ENCODE measurements around the gene MEIS3.

MEIS3 gene

GRCh38 chr19:47435196-47435595, 15.9 kb upstream of the MEIS3 start:
- peak in 1 of 2 donors; percentile 53 for DNase-seq

DNA sequence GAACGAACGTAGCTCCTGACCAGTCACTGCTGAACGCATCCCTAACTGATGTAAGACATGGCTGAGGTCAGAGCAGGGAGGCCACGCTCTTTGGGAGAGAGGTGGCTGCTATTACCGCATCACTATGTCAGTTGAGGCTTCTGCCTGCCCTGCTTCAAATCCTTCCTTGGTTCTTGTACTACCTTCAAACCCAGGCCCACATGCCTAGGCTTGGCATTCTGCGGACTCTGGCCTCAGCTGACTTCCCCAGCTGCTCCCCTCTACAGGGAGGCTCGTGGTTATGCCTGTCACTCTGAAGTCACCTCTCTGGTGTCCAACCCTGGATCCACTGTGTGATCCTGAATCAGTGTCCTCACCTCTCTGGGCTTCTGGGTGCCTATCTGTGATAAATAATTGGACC, 14.8 kb upstream of the MEIS3 start:
- no peak for DNase-seq

GRCh38 chr19:47433121-47433520, 13.8 kb upstream of the MEIS3 start:
- DNase-seq: no peak

DNA sequence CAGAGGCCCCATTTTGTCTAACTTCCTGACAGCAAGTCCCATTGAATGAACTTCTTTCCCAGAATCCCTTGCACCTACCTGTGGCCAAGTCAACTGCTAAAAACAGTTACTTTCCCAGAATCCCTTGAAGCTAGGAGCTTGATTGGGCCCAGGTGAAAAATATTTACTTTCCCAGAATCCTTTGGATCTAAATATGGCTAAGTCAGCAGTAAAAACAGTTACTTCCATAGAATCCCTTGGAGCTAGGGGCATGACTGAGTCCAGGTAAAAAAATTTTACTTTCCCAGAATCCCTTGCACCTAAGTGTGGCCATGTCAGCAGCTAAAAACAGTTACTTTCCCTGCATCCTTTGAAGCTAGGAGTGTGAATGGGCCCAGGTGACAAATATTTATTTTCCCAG, 13.2 kb upstream of the MEIS3 start:
- no peak for DNase-seq

DNA sequence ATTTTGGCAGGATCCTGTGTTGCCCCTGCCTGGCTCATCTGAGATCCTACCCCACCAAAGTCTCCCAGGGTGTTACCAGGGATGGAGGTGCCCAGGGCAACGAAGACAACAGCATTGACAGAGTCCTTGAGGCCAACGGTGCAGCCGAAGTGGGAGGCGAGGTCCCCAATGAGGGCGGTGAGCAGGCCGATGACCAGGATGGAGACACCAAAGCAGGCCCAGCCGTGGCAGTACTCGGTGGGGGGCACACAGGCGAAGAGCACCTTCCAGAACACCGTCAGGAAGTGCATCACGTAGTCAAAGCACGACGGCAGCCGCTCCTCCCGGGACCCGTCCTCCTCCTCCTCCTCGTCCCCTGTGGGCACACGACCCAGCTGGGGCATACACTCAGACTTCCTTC, 12.8 kb upstream of the MEIS3 start:
- DNase-seq: no peak

GRCh38 chr19:47430041-47430802, 10.9 kb upstream of the MEIS3 start:
- DNase-seq: peak; percentile 13 to 33

- no peak for DNase-seq
Observed at GRCh38 chr19:47429140-47429793, 9.9 kb upstream of the MEIS3 start.

DNA sequence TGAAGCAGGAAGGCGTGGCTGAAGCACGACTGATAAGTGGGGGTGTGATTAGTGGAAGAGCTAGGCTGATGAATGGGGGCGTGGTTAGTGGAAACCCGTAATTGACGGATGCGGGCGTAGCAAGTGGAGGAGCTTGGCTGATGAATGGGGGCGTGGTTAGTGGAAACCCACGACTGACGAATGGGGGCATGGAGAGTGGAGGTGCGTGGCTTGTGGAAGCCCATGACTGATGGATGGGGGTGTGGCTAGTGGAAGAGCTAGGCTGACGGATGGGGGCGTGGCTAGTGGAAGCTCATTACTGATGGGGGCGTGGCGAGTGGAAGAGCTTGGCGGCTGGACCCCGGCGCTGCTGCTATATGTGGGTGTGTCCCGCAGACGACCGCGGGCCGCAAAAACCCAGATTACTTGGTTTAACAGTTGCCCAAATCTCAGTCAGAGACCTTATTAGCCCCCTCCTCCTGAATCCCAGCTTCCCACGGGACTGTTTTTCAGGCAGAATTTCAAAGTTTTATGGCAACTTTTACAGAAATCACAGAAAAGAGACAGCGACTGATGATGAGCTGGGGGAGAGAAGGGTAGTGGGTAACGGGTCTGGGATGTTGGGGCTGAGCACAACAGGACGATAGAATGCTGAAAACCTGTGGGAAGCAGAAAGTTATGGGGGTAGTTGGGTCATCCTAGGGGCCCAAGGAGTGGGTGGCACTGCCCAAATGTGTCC, 9.0 kb upstream of the MEIS3 start:
- DNase-seq: peak; percentile 90 to 91

DNA sequence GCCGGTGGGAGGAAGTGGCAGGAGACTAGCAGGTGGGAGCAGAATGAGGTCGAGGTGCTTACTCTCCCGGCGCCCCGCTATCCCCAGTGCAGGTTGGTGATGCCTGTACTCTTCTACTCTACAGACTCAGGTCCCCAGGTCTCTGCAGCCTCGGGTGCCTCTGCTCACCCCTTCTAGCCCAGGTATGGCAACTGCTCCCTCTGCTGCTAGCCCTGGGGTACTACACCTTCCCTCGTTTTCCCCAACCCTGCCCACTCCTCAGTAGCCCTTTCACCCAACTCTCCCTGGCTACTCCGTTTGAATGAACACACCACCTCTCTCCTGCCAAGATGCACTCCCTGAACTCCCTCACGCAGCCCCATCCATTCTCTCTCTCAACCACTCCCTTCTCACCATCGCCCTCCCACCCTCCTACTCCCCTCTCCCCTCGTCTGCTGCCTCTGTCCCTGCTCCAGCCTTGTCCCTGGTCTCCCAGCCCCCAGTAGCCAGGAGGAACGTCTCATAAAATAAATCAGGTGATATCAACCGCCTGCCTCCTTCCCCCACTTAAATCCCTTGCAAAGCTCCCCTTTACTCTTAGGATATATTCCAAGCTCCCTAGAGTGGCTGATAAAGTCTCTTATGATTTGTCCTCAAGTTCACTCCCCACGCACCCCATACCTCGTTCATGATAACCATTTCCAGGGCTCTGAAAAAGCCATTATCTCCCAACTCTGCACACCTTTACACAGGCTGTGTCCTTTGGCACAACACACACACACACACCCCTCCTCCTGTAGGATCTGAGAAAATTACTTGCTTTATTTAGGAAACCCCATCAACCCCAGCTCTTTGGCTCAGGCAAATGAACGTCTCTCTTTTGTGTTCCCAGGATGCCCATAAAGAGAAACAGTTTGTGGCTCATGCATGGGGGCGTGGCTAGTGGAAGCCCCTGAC, 8.2 kb upstream of the MEIS3 start:
- DNase-seq: peak; percentile 63 to 75

DNA sequence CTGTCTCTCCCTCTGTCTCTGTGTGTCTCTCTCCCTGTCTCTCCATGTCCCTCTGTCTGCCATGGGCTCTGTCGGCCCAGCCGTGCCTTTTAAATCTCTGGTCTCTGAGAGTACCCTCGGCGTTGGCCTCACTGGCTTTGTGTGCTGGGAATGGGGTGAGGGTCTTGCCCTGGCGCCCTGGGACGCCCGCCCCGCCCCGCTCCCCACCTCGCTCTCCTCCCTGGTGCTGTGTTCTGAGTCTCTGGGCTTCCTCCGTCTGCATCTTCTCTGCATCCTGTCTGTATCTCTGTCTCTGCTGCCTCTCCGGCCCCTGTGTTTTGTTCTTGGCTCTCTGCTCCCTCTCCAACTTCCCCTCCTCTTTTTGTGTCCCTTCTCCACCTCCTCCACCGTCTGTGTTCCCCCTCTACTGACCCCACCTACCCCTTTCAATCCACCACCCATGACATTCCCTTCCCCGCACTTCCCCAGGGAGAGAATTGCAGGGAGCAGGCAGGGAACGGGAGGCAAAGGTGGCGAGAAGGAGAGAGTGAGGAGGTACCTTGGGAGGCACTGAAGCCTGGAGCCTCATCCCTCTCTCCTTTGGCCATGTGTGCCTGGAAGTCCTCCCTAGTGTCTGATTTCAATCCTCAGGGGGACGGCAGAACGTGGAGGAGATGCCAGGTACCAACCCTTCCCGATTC, 4.0 kb upstream of the MEIS3 start:
- DNase-seq: no peak

- DNase-seq: no peak
Observed at GRCh38 chr19:47422417-47423163, 3.3 kb upstream of the MEIS3 start.

DNA sequence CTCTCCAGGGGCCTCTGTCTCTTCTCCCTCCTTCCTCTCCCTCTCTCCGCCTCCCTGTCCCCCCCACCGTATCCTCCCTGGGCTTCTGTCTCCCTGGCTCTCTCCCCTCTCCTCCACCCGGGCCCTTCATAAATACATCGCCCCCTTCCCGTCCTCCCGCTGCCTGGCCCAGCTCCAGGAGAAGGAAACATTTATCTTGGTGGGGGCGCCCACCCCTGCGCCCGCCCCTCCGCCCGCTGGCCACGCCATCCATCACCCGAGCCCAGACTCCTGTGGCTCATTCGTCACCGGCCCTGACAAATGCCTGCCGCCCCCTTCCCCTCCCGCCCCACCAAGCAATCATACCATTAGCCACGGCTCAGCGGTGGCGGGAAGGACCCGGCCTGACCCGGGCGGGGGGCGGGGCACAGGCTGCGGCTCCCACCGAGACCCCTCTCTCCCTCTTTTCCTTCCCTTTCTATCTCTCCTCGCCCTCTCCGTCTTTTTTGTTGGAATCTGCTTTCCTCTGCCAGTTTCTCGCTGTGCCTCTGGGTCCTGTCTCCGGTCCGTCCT, 2.6 kb upstream of the MEIS3 start:
- no peak for DNase-seq

DNA sequence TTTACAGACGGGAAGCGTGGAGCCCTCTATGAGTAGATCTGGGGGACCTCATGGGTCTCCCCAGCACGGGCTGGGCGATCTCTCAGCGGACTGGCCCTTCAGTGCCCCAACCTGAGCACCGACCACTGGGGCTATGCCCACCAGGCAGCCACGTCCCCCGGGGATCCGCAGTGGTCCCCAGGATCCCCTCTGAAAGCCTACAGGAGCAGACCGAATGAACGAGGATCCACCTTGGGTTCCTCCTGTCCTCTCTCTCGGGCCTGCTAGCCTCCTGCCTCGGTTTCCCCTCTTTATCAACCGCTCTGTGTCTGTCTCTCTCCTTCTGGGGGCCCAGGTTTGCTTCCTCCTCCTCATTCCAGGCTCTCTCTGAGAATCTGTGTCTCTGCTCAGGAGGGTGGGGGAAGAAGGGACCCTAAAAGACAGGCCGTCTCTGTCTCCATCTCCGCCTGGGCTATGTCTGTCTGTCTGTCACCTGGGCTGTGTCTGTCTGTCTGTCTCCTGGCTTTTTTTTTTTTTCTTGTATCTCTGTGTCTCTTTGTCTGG, 2.0 kb upstream of the MEIS3 start:
- DNase-seq: no peak

DNA sequence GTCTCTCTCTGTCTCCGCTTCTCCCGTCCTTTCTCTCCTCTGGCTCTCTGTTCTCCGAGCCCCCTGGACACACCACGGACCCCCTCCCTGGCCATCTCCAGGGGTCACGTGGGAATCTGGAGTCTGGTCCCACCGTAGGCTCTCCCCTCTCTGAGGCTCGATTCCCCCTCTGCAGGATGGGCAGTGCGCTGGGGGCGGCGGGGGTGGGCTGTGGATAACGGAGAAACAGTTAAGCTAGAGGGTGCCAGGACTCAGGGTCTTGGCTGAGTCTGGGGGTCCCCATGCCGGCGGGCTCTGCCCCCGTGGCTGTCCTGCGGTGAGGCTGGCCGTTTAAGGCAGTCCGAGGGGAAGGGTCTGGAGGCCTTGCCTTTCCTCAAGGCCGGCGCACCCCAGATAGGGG, 462 bp upstream of the MEIS3 start:
- DNase-seq: no peak

DNA sequence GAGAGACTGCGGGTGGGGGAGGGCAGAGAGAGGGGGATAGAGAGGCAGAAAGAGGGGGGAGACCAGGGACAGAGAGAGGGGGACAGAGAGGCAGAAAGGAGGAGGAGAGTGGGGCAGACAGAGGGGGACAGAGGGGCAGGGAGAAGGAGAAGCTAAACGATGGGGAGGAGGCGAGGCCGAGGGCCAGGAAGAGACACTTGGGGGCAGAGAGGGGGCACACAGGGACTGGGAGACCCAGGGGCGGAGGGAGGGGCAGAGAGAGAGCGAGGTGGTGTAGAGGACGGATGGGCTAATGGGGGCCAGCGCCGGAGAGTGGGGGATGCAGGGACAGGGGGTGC, 666 bp downstream of the MEIS3 start:
- DNase-seq: no peak

DNA sequence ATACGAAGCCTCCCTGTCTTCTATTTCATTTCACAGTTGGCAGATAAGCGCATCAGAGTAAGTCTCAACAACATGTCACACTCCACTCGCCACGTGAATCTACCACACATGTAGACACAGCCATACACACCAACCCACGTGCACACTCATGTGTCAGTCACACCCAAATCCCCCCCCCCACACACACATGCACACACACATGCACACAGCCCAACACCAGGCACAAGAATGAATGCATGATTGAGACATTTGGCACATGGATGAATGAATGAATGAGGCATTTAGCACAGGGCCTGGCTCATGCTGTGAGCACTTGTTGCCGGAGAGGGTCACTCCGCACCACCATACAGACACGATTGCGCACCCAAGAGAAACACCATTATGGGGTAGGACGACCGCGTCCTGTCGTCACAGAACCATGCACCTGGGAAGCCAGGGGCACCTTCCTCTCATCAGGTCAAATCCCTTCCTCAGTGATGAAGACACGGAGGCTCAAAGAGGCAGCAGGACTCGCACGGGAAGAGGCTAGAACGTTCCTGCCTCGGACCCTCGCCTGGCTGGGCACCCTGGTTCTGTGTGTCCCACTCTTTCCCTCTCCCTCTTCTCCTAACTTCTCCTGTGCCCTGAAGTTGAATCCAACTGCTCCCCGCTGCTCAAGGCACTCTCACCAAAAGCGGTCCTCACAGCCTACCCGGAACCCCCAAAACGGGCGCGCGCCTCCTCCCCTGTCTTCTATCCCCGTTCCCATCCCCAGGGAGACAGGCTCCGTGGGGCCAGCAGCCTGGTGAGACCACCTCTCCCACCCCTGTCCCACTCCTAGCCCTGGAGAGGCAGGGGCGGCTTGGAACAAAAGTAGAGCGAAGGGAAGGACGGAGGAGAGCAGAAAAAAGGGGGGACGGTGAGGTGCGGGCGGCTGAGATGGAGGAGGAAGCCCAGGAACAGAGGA, 1.3 kb downstream of the MEIS3 start:
- DNase-seq: no peak

DNA sequence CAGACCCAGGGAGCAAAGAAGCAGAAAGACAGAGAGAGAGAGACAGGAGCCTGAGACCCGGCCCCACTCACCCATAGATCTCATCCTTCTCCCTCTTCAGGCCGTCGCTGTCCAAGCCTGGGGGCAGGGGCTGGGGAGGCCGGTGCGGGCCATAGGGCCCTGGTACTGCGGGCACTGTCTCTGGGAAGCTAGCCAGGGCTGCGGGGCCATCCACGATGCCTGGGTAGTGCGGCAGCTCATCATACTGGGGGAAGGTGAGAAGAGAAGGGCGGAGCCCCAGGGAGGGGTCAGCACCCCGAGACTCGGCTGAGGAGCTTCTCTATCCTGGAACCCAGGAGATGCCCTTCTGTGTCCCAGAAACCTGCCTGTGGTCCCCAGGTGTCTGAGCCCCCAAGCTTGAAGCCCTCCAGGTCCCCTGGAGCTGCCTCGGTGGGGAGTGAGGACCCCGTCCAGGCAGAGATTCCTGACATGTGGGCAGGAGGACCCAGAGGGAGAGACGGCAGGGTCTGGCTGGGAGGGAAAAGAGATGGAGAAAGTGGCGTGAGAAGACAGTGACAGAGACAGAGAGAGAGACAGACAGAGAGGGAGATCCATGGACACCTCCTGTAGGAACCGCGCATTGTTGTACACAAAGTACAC, 2.1 kb downstream of the MEIS3 start:
- DNase-seq: no peak

DNA sequence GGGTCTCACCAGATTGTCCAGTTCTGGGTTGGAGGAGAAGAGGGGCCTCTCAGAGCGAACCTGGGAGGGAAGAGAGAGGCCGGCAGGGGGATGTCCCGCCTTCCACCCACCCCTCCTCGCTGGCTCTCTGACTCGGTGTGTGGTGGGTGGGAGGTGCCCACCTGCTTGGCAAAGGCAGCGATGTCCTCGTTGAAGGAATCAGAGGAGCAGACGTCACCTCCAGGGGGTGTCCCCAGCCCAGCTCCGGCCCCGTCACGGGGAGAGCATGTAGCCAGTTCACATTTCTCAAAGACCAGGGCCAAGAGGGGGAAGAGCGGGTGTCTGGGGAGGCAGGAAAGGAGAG, 2.7 kb downstream of the MEIS3 start:
- DNase-seq: no peak

- DNase-seq: no peak
Observed at GRCh38 chr19:47415953-47416642, 3.2 kb downstream of the MEIS3 start.

All from CD4-positive, alpha-beta T cell treated with Interferon alpha-2 for 1 hour (primary cell).